Erythroblast (primary cell): Measurements from ENCODE around the gene KIAA0513.

Experiments used
- GATA1 ChIP-seq: IDR thresholded peaks from 2 replicates; pipeline ENCODE4 v1.6.1; 2011; ENCODE audit warnings: low read depth, mild to moderate bottlenecking, control low read depth, low read length, moderate library complexity
- POLR2A ChIP-seq: IDR thresholded peaks from 2 replicates; pipeline ENCODE4 v1.6.1; 2011; ENCODE audit warnings: mild to moderate bottlenecking, low read length

DNA sequence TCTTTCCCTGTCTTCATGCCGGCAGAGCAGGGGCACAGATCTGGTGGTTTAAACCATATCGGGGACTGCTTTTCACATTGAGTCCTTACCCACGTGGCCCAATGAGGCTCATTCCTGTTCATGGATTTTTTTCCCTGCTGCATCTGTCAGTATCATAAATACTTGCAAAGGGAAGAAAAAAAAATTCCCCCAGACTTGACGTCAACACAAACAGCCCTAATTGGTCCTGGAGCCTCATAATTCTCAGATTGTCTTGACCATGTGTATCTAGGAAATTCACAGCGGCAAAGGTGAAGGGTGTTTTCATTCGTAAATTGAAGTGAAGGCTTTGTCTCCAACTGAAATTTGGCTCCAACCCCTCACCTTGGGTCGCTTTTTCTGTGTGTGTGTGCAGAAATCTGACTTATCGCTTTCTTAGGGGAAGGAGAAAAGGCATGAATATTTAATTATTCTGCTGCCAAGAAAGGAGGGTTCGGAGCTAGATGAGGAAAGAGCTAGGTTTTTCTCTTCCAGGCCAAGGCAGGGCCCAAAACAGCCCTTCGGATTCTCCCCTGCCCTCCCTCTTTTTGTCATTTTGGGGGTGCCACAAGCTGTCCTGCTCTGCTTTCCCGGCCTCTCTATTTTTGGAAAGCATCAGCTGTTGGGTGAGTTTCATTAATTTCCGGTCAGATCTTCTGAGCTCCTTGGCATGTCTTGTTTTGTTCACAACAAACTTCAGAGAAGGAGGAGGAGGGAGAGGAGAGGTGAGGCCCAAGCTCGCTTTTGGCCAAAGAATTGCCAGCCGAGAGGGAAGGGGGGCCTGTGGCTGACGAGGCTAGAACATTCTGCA, 102.5 kb downstream of the KIAA0513 start:
- TF ChIP-seq POLR2A (no peak), GATA1 (no peak)
